ENCODE results near the gene ALPP.
"Not testable (repeated sequence)": the region's sequence is repeated elsewhere in the genome, so short reads cannot be mapped to it uniquely, and the experiment has no call there.

The ALPP gene

GRCh38 chr2:232407428-232408150, 29.0 kb downstream of the ALPP start:
- DNase-seq, result not testable (repeated sequence)

GRCh38 chr2:232408269-232408668, 29.7 kb downstream of the ALPP start:
- not testable (repeated sequence) for DNase-seq

GRCh38 chr2:232409617-232410016, 31.1 kb downstream of the ALPP start:
- not testable (repeated sequence) for DNase-seq

- DNase-seq, result no peak
Measured at GRCh38 chr2:232410238-232410900, 31.8 kb downstream of the ALPP start.

GRCh38 chr2:232411901-232412629, 33.5 kb downstream of the ALPP start:
- no peak for DNase-seq

GRCh38 chr2:232412986-232413385, 34.4 kb downstream of the ALPP start:
- no peak for DNase-seq

GRCh38 chr2:232415138-232415690, 36.7 kb downstream of the ALPP start:
- DNase-seq, result no peak

GRCh38 chr2:232415736-232416520, 37.4 kb downstream of the ALPP start:
- DNase-seq, result no peak

GRCh38 chr2:232416521-232417470, 38.2 kb downstream of the ALPP start:
- no peak for DNase-seq

- no peak for DNase-seq
Measured at GRCh38 chr2:232417489-232417888, 38.9 kb downstream of the ALPP start.

- no peak for DNase-seq
Measured at GRCh38 chr2:232418056-232418455, 39.5 kb downstream of the ALPP start.

- DNase-seq, result no peak
Measured at GRCh38 chr2:232418466-232419244, 40.1 kb downstream of the ALPP start.

GRCh38 chr2:232419245-232420072, 40.9 kb downstream of the ALPP start:
- DNase-seq, result no peak

- no peak for DNase-seq
Measured at GRCh38 chr2:232420073-232420454, 41.5 kb downstream of the ALPP start.

GRCh38 chr2:232420463-232421188, 42.1 kb downstream of the ALPP start:
- peak; percentile 32 for DNase-seq

- DNase-seq, result no peak
Measured at GRCh38 chr2:232421189-232421785, 42.7 kb downstream of the ALPP start.

GRCh38 chr2:232422051-232422450, 43.5 kb downstream of the ALPP start:
- no peak for DNase-seq

GRCh38 chr2:232422996-232423395, 44.4 kb downstream of the ALPP start:
- not testable (repeated sequence) for DNase-seq

GRCh38 chr2:232423407-232423806, 44.9 kb downstream of the ALPP start:
- DNase-seq, result not testable (repeated sequence)

All from activated T-cell treated with anti-CD3 and anti-CD28 coated beads, Interleukin-2, amount 50 U/mL, for 1 hour (primary cell).